Omental fat pad (tissue), 4 donors: ENCODE results near the gene SPIN1. TPM values are rescaled to one million over a fixed set of nuclear protein-coding genes. Genes with fewer than 3 reads are reported as not detected.

Experiments
- ATAC-seq: fragments of 150-250 bp; one replicate; pipeline ENCODE4 v1.9.1; 2016; ENCODE audit warnings: mild to moderate bottlenecking, moderate library complexity; ENCODE audit not compliant: low FRiP score
- DNase-seq: peaks from one replicate; pipeline ENCODE4 v3.0.0-alpha.2; 2019; ENCODE audit warnings: low spot score
- total RNA-seq, 4 donors: library from RNA; depleted of rRNA; stranded (reverse); fragments of >200 nt; gene quantifications; one replicate each; pipeline ENCODE4 v1.1.0, GENCODE V29; 2016
- TF ChIP-seq, protein P1 (sequence below), 3 donors: fragments of 450-650 bp; IDR thresholded peaks; one replicate each; pipeline ENCODE4 v1.5.1; 2016 to 2017; ENCODE audit warnings: antibody characterized with exemption in 3 of 3, mild to moderate bottlenecking in 3 of 3, moderate library complexity in 2 of 3

SPIN1 gene
- total RNA-seq, 4 donors from 2014 or later, result 44.8 to 66.4 (median 49.1) TPM

- TF ChIP-seq, protein P1, sequence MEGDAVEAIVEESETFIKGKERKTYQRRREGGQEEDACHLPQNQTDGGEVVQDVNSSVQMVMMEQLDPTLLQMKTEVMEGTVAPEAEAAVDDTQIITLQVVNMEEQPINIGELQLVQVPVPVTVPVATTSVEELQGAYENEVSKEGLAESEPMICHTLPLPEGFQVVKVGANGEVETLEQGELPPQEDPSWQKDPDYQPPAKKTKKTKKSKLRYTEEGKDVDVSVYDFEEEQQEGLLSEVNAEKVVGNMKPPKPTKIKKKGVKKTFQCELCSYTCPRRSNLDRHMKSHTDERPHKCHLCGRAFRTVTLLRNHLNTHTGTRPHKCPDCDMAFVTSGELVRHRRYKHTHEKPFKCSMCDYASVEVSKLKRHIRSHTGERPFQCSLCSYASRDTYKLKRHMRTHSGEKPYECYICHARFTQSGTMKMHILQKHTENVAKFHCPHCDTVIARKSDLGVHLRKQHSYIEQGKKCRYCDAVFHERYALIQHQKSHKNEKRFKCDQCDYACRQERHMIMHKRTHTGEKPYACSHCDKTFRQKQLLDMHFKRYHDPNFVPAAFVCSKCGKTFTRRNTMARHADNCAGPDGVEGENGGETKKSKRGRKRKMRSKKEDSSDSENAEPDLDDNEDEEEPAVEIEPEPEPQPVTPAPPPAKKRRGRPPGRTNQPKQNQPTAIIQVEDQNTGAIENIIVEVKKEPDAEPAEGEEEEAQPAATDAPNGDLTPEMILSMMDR (IDR thresholded peaks at IDR 0.05), result no peak
- no peak for ATAC-seq
Measured at GRCh38 chr9:88433583-88434255, 45.5 kb downstream of the SPIN1 start.

GRCh38 chr9:88435336-88435735 is 47.1 kb downstream of the SPIN1 start:
- TF ChIP-seq, protein P1 (IDR thresholded peaks at IDR 0.05), result no peak
- no peak for ATAC-seq
- no peak for DNase-seq

More at GRCh38 chr9:88433583-88434255, 45.5 kb downstream of the SPIN1 start:
- DNase-seq, result no peak

- ATAC-seq (no peak), DNase-seq (no peak)
- TF ChIP-seq, protein P1 (IDR thresholded peaks at IDR 0.05), result no peak
Measured at GRCh38 chr9:88436379-88436778, 48.1 kb downstream of the SPIN1 start.

GRCh38 chr9:88437210-88438146 is 49.2 kb downstream of the SPIN1 start:
- ATAC-seq (no peak), DNase-seq (no peak)
- TF ChIP-seq, protein P1 (IDR thresholded peaks at IDR 0.05), result no peak

- TF ChIP-seq, protein P1 (IDR thresholded peaks at IDR 0.05), result no peak
- DNase-seq (no peak), ATAC-seq (no peak)
Measured at GRCh38 chr9:88438811-88439210, 50.6 kb downstream of the SPIN1 start.

- TF ChIP-seq, protein P1 (IDR thresholded peaks at IDR 0.05), result no peak
- no peak for ATAC-seq
- no peak for DNase-seq
Measured at GRCh38 chr9:88441301-88442007, 53.2 kb downstream of the SPIN1 start.
